Measurements from ENCODE around the gene DIRAS1.
A peak's percentile ranks its signal among the peaks of the same experiment; 100 is the strongest.

The DIRAS1 gene, protein sequence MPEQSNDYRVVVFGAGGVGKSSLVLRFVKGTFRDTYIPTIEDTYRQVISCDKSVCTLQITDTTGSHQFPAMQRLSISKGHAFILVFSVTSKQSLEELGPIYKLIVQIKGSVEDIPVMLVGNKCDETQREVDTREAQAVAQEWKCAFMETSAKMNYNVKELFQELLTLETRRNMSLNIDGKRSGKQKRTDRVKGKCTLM
- 0 to 0.13 reads per million in 2 donors for total RNA-seq

DNA sequence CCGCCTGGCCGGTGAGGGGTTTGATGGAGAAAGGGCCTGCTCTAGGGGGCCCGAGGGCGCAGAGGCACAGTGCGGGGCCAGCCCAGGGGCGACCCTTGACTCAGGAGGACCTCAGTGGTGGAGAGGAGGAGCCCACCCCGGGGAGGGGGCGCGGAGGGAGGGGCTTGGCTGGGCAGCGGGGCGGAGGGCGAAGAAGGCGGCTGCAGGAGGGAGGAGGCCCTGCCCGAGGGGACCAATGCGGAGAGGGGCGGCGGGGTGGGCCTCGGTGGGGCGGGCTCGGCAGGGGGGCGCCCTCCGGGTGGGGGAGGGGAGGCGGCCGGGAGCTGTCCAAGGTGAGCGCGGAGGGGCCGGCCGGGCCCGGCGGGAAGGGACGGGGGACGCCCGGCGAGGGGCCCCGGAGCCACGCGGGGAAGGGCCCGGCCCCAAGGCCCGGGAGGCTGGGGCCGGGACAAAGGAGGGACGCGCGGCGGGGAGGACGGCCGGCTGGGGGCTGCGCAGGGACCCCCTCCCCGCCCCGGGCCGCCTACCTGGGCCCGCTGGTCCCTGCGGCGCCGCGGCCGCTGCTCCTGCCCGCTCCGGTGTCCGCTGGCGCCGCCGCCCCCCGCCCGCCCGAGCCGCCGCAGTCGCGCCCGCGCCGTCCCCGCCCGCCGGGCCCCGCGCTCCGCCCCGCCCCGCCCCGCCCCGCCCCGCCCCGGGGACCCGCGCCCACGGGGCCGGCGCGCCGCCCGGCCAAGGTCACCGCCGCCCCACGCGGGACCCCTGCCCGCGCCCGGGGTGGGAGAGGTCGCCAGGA lies at the start of gene DIRAS1:
TSS of gene DIRAS1 (minus strand) at position 596 of the 793 bp plus-strand sequence. CDS start 3,566 bp downstream, outside the sequence.
- DNase-seq, result no peak

DNA sequence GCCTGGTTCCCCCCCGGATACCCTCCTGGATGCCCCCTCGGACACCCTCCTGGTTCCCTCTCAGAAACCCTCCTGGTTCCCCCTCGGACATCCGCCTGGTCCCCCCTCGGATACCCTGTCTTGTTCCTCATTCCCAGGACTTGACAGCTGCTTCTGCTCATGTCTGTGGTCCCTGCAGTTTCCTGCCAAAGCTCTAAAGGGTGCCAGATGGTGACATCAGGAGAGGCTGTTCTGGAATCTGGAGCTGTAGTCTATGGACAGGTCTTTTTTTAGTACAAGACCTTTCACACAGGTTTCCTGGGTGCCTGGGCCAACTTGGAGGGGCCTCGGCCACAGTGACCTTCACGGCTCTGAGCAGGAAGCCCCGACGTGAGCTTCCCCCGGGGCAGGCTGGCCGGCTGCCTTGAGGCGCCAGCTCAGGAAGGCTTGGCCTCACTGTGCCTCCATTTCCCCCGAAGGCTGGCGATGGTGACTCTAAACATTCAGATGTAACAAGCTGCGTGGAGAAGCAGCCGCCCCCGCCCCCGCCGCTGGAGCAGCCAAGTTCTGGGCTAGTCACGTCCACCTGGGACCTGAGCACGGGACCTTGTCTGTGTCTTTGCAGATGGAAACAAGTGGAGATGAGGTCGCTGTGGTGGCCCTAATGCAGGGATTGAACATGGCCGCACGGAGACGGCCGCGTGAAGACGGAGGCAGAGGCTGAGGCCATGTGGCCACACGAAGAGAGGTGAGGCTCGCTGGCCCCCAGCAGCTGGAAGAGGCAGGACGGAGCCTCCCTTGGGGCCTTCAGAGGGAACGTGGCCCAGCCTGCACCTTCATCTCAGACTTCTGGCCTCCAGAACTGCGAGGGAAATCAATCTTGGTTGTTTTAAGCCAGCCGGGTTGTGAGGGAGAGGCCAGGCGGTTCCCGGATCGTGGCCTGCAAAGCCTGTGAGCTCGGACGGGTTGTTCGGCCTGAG lies 49.2 kb upstream of the DIRAS1 start:
- no peak for DNase-seq

DNA sequence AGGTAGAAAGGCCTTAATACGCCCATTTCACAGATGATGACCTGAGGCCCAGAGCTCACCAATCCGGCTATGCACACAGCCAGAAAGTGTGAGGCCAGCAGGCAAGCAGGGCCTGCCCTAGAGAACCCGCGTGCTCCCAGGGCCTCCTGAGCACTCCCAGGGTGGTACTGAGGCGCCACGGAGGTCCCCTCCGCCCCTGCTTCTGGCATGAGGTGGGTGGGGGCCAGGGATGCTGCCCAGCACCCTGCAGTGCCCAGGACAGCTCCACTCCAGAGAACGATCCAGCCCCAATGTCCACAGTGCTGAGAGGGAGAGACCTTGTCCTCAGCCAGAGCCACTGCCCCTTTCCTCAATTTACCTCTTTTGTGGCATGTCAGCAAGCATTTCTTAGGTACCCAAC lies 48.0 kb upstream of the DIRAS1 start:
- DNase-seq, result no peak

DNA sequence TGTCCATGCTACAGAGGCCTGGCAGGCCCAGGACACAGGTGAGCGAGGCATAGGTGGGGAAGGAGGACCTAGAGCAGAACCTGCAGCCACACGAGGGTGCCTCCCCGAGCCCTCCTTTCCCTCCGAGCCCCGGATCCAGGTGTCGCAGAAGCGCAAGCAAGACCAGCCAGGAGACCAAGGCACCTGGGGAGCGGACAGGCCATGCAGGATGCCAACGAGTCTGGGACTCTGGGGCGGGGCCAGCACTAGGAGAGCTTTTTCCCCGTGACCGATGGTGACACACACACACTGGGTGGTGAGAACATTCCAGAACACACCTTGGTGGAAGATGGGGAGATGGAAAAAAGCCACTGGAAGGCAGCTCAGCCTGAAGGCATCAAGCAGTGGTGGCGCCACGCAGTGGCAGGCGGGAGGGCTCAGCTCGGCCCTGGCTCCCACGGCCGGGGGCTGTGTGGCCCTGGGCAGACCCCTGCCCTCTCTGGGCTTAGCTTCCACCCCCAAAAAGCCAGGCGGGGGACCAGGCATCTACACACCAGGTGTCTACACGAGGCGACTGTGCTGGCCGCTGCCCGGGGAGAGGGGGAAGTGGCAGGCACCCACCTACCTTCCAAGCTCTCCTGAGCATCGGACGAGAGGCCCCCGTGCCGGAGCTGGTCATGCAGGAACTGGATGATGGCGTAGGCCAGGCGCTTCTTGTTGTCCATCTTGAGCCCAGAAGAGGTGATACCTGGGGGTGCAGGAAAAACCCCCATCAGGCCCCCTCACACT lies 47.4 kb upstream of the DIRAS1 start:
- DNase-seq, result no peak

DNA sequence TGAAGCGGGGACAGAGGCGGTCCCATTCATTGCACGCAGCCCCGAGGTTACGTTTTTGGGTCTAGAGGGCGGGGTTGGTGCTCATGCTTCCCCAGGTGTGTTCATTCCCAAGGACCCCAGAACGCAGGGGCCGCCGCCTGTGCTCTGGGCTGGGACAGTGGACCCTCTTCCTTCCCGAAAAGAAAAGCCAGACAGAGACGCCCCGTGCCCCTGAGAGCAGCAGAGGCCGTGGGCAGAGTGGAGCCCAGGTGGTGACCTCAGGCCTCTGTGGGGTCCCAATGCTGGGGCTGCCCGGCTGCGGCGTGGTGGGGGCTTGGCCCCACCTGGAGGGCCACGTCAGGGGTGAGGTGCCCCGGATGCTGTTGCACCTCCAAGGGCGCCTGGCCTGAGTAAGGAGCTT lies 46.5 kb upstream of the DIRAS1 start:
- no peak for DNase-seq

DNA sequence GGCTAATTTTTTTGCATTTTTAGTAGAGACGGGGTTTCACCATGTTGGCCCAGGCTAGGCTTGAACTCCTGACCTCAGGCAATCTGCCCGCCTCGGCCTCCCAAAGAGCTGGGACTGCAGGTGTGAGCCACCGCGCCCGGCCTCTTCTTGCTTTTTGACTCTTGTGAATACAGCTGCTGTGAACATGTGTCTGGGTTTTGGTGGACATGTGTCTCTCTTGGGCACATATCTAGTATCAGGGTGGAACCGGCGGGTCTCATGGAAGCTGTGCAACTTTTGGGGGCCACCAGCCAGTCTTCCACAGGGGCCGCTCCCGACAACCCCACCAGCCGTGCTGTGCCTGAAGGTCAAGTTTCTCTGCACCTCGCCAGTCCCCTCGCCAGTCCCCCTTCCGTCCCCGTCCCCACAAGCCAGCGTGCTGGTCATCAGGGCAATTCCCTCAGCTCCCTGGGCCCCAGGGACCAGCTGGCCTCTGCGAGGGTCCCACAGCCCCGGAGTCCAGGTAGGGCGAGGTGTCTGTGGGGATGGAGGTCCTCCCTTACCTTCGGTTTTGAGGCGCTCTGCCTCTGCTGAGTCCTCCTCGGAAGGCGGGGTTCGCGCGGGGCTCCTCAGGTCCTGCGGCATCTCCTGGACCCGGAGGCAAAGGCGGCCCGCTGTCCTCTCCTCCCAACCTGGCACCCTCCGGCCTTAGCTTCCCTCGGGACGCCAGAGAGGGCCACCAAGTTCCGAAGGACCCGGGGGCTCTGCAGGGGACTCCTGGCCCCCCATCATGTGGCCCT lies 45.6 kb upstream of the DIRAS1 start:
- DNase-seq, result no peak

DNA sequence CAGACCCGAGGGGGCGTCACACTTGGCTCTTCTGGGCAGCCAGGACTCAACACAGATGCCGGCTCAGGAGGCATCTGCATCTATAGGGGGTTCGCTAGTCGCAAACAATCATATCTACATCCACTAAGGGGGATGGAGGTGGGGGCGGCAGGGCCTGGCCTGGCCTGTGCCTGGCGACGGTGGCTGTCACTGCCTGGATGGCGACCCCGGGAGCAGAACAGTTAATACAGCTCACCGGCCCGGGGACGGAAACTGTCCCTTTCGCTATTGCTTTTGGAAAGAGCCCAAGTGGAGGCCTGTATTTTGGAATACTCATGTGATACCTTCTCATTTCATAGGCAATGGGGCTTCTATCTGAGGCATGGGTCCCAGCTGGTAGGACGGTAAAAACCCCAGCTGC lies 44.2 kb upstream of the DIRAS1 start:
- no peak for DNase-seq

DNA sequence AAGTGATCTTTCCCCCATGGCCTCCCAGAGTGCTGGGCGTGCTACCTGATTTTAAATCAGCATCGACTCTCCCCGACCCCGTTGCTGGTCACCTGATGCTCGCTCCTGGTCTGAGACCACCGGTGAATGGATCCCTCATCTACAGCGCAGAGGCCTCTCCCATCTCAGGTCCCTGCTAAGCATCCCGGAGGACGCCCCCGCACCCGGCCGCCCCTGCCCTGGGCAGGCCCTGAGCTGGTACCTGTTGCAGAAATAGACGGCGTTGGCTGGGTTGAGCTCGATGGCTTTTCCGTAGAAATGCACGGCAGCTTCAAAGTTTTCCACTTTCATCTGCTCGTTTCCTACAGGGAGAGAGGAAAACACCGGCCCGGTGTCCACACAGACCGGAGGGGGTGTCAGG lies 43.8 kb upstream of the DIRAS1 start:
- DNase-seq, result no peak

DNA sequence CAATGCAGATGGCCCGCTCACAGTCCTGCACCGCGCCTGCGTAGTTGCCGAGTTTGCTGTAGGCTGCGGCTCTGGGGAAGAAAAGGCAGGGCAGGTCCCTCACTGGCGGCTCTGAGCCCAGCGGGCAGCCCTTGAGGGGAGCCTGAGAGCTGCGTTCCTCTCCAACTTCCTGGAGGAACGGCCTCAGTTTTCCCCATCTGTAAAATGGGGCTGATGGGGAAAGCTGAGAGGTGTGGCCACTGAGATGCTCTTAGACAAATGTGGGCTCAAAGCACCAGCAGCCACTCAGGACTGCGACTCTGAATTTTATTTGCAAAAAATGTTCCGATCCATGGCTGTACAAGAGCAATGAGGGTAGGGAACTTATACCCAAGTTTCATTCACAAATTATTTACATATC lies 42.5 kb upstream of the DIRAS1 start:
- DNase-seq, result no peak

DNA sequence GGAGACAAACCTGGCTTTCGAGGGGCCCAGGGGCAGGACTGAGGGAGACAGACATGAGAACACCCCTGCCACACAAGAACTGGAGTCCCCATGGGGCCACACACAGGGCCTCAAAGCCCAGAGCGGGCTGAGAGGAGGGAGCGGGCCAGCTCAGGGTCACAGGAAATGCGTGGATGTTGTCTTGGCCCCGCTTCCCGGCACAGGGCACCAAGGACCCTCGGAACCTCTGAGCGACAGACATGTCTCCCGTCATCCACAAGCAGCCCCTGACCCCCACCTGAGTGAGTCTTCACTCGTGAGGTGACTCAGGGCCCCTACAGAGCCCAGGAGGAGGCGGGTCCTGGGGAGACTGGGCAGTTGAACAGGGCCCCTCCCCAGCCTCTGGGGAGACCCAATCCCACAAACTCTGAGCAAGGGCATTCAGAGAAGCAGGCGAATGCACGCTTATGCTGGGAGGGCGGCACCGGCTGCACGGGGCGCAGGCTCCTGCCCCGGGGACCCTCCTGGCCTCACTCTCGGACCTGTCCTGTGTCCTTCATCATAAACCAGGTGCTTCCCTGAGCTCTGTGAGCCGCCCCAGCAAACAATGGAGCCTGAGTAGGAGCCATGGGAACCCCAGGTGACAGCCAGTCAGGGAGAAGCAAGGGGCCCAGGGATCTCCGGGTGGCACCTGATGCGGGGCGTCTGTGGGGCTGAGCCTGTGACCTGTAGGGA lies 41.8 kb upstream of the DIRAS1 start:
- DNase-seq, result no peak

DNA sequence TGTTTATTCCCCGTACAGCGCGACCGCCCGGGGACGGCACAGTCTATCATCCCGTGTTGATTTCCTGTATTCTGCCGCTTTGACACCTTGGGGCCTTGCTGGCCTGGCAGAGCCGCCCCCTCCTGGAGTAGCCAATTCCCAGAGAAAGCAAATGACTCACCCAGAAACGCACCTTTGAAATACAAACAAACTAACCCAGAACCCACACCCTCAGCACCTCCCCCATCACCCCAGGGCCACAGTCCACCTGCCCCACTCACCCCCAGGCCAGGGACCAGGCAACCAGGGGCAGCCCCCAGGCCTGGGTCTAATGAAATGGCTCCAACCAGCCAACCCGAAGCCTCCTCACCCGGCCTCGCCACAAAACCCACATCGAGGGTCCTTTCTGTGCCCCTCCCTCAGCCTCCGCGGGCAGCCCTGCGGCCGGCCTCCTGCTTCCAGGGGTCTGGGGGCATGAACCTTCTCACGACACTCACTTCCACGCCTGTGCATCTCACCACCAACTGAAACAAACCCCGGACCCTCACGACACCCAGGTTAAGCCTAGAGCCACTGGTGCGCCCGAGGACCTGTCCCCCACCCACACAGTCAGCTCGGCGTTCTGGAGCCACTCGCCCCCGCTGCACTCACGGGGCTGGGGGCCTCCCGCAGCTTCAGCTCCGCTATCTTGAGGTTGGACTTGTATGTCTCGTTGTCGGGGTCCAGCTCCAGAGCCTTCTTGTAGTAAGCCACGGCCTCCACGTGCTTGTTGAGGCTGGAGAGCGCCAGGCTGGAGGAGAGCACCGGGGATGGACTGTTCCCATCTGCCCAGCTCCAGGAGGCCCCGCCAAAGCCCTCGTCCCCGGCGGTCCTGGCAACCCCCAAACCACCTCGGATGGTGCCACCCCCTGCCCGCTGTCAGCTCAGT lies 41.0 kb upstream of the DIRAS1 start:
- no peak for DNase-seq

DNA sequence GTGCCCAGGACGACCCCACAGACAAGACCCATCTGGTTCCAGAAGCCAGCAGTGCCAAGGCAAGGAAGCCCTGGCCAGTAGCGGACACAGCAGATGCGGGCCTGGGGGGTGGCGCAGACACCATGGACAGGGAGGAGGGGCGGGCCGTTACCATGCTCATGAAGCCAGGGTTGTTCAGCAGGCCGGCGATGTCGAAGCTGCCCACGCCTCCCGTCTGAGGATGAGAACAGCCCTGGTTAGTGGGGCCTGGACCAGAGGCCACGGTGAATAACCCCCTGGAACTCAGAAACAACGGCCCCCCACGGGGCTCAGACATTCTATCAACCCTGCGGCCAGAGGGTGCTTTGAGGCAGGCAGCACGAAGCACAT lies 40.1 kb upstream of the DIRAS1 start:
- DNase-seq, result no peak

DNA sequence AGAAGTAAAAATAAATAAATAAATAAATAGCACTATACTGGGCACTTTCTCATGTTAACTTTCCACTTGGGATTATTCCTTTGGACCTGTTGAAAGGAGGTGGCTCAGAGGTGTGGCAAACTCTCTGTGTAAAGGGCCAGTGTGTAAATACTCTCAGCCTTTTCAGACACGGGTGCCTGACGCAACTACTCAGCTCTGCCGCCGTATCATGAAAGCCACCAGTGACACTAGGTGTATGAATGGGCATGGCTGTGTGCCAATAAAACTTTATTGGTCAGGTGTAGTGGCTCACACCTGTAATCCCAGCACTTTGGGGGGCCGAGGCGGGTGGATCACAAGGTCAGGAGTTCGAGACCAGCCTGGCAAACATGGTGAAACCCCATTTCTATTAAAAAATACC lies 38.8 kb upstream of the DIRAS1 start:
- DNase-seq, result no peak

DNA sequence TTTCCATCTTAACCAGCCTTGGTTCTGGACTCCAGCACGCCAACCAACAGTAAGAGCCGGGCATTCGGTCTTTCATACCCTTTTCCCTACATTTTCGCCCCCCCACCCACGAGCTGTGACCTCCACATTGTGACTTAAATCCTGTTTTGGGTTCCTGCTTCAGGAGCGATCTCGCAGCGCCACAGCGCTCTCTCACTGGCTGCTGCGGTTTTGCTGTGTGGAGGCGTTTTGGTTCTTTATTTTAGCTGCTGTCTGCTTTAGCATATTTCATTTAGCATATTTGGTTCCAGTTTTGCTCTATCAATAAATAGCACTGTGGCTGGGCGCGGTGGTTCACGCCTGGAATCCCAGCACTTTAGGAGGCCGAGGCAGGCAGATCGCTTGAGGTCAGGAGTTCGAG lies 38.2 kb upstream of the DIRAS1 start:
- no peak for DNase-seq

DNA sequence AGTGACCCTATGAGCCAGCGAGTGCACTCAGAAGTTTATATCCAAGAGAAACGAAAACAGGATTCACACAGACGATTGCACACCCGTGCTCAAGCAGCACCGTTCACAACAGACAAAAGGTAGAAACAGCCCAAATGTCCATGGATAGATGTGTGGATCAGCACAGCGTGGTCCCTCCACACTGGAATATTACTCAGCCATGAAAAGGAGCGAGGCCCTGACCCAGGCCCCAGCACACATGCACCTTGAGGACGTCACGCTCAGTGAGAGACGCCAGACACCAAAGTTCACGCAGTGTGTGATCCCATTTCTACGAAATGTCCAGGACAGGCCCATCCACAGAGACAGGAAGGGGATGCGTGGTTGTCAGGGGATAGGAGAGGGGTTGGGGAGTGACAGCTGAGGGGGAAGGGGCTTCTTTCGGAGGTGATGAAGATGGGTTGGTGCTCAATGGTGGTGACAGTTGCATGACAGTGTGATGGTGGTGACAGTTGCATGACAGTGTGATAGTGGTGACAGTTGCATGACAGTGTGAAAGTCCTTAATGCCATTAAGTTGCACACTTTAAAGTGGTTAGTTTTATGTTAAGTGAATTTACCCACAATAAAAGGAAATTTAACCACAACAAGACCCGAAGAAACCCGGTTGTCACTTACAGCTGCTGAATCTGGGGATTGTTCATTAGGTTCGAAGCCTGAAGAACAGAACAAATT lies 37.6 kb upstream of the DIRAS1 start:
- peak in 1 of 5 experiments; percentile 38 for DNase-seq

DNA sequence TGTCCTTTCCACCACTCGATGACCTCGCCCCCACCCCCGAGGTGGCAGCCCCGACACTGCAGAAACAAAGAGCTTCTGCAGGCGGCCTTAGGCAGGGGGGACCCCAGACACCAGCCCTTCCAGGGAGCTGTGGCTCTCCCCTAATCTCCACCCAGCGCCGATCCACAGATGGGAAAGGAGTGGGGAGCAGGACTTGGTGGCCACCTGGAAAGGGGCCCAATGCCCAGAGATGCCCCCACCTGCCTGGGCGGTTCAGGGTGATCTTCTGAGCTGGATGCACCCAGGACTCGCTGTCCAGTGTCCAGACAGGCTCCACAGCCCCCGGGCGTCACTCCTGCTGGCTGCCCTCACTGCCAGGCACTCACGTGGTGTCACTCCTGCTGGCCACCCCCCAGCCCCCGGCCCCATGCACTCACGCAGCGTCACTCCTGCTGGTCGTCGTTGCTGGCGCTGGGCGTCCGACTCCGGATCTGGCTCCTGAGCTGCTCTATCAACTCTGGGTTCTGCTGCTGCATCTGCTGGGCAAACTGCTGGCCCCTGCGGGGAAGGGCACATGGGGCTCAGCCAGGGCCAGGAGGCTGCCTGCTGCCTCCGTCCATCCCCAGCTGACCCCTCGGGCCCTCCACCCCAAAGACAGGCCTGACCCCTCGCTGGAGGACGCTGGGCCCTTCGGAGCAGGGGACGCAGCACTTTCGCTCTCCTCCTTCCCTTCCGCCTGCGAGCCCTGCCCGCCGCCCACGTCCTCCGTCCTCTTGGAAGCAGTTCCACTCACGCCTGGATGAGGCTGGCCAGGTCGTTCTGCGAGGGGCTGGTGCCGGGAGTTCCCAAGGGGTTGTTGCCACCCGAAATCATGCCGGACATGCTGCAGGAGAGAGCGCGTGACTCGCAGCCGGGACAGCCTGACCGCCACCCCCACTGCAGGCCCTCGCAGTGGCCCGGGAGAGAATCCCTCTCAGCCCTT lies 36.0 kb upstream of the DIRAS1 start:
- no peak for DNase-seq

DNA sequence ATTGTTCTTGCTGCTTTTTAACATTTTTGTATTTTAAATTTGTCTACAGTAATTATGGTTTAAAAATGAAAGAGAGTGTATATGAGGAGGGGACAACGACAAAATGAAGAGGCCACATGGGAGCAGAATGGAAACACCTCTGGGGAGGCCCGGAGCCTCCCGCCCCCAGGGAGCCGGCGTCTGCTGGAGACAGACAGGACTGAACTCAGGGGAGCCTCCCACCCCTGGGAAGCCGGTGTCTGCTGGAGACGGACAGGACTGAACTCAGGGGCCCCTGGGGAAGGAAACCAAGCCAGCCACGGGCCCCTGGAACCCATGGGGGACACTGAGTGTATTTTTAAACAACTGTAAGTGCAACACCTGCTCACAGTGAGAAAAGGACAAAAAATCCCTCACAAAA lies 35.3 kb upstream of the DIRAS1 start:
- DNase-seq, result no peak

DNA sequence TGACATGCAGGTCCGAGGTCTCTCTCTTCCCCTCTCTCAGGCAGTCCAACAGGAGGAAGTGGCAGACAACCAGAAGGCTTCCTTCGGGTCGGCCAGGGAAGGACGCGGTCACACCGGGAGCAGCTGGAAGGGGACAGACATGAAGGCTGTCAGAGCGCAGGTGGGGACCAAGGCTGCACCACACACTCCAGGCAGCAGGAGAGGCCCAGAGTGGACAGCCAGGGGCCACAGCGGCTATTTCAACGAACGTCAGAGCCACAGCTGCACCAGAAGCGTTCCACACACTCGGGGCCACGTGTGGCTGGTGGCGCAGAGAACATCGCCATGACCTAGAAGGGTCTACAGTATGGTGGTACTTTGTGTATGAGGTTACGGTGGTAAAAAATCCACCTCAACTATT lies 34.6 kb upstream of the DIRAS1 start:
- no peak for DNase-seq

Data from T-helper 2 cell (primary cell).